GM18507 (cell line): ENCODE results near the gene PPY.
"Not testable (repeated sequence)": the region's sequence is repeated elsewhere in the genome, so short reads cannot be mapped to it uniquely, and the experiment has no call there.

Source experiments
- DNase-seq: peaks from one replicate; pipeline ENCODE4 v3.0.0; 2011; ENCODE audit warnings: low read depth; ENCODE audit not compliant: insufficient read length; ENCODE audit errors: extremely low spot score
- FAIRE-seq: peaks from 2 replicates; lab custom pipeline; 2011; peaks lifted over from hg19 to GRCh38; lab: Jason Lieb, UNC

PPY gene

GRCh38 chr17:43967251-43967875 is 25.1 kb upstream of the PPY start:
- no peak for DNase-seq

GRCh38 chr17:43966276-43966675 is 24.0 kb upstream of the PPY start:
- FAIRE-seq = no peak
- DNase-seq = no peak

More at GRCh38 chr17:43967251-43967875, 25.1 kb upstream of the PPY start:
- FAIRE-seq = no peak

GRCh38 chr17:43962479-43962878 is 20.2 kb upstream of the PPY start:
- FAIRE-seq (no peak), DNase-seq (no peak)

- DNase-seq = no peak
- FAIRE-seq = no peak
Observed at GRCh38 chr17:43961954-43962353, 19.7 kb upstream of the PPY start.

GRCh38 chr17:43961292-43961691 is 19.0 kb upstream of the PPY start:
- not testable (repeated sequence) for FAIRE-seq

GRCh38 chr17:43958748-43959352 is 16.6 kb upstream of the PPY start:
- no peak for DNase-seq
- FAIRE-seq = no peak

More at GRCh38 chr17:43961292-43961691, 19.0 kb upstream of the PPY start:
- not testable (repeated sequence) for DNase-seq

GRCh38 chr17:43956222-43956621 is 13.9 kb upstream of the PPY start:
- FAIRE-seq (no peak), DNase-seq (no peak)

- FAIRE-seq (no peak), DNase-seq (no peak)
Observed at GRCh38 chr17:43953746-43954145, 11.5 kb upstream of the PPY start, which contains the start of gene PYY. TSS of gene PYY (minus strand) at chr17:43953940. CDS start at chr17:43953483, 457 bp downstream.

GRCh38 chr17:43952724-43953666 is 10.7 kb upstream of the PPY start:
- FAIRE-seq (no peak), DNase-seq (no peak)

- FAIRE-seq (no peak), DNase-seq (no peak)
Observed at GRCh38 chr17:43952351-43952723, 10.1 kb upstream of the PPY start.

GRCh38 chr17:43951750-43952149 is 9.5 kb upstream of the PPY start:
- DNase-seq (no peak), FAIRE-seq (no peak)

- no peak for FAIRE-seq
- DNase-seq = no peak
Observed at GRCh38 chr17:43950554-43950953, 8.3 kb upstream of the PPY start.

- DNase-seq (no peak), FAIRE-seq (no peak)
Observed at GRCh38 chr17:43949781-43950180, 7.5 kb upstream of the PPY start.

- FAIRE-seq (no peak), DNase-seq (no peak)
Observed at GRCh38 chr17:43946781-43947180, 4.5 kb upstream of the PPY start.

- FAIRE-seq = no peak
Observed at GRCh38 chr17:43945074-43945829, 3.0 kb upstream of the PPY start.

GRCh38 chr17:43940630-43941029 is 1.6 kb downstream of the PPY start:
- no peak for FAIRE-seq
- DNase-seq = no peak

More at GRCh38 chr17:43945074-43945829, 3.0 kb upstream of the PPY start:
- no peak for DNase-seq

GRCh38 chr17:43939886-43940285 is 2.4 kb downstream of the PPY start:
- no peak for FAIRE-seq
- no peak for DNase-seq

- FAIRE-seq, DNase-seq: not testable (repeated sequence)
Observed at GRCh38 chr17:43939452-43939851, 2.8 kb downstream of the PPY start.

- DNase-seq = no peak
- FAIRE-seq = no peak
Observed at GRCh38 chr17:43938838-43939182, 3.5 kb downstream of the PPY start.

GRCh38 chr17:43936434-43936833 is 5.8 kb downstream of the PPY start:
- no peak for FAIRE-seq
- no peak for DNase-seq
